Measurements from ENCODE around the gene FSTL4. TPM values are rescaled to one million over a fixed set of nuclear protein-coding genes. Genes with fewer than 3 reads are reported as not detected.

Gene FSTL4
- polyA plus RNA-seq, 1 donor from 2014 or later, result 0.57 TPM

- H3K9me2 ChIP-seq (ENCODE audit: insufficient read depth, low read length), result no peaks in the 10 kb centered on the region
- no peaks in the 10 kb centered on the region for H3F3A ChIP-seq (ENCODE audit: insufficient read depth, low read length, poor library complexity, severe bottlenecking)
- no peaks in the 10 kb centered on the region for H3K27me3 ChIP-seq (ENCODE audit: insufficient read depth, low read depth, low read length)
- no peaks in the 10 kb centered on the region for H4K20me1 ChIP-seq (ENCODE audit: insufficient read depth)
- no peak overlapping the region for H3K27ac ChIP-seq (ENCODE audit: low read length)
- TF ChIP-seq EP300 (conservative IDR thresholded peaks at IDR 0.05; ENCODE audit: poor library complexity, severe bottlenecking), result no peak
- no peak for TF ChIP-seq SMC3 (conservative IDR thresholded peaks at IDR 0.05; ENCODE audit: poor library complexity)
- no peak for TF ChIP-seq EZH2 (IDR thresholded peaks at IDR 0.05; ENCODE audit: borderline replicate concordance, insufficient read depth, low read length, poor library complexity, severe bottlenecking)
- H3K9ac ChIP-seq (ENCODE audit: low read length), result no peak overlapping the region
- no peak overlapping the region for H3K4me2 ChIP-seq (ENCODE audit: low read length)
- no peak overlapping the region for H2AFZ ChIP-seq (ENCODE audit: low read depth, low read length)
- no peak overlapping the region for H3K4me3 ChIP-seq (ENCODE audit: low read length)
- no peaks in the 10 kb centered on the region for H3K79me2 ChIP-seq (replicated peaks; ENCODE audit: insufficient read depth, low read length)
- no peaks in the 10 kb centered on the region for H3K9me3 ChIP-seq (ENCODE audit: low read length)
- no peaks in the 10 kb centered on the region for H3K36me3 ChIP-seq (ENCODE audit: insufficient read depth, low read length)
Measured at GRCh38 chr5:133235696-133236426, 376.5 kb downstream of the FSTL4 start.

DNA sequence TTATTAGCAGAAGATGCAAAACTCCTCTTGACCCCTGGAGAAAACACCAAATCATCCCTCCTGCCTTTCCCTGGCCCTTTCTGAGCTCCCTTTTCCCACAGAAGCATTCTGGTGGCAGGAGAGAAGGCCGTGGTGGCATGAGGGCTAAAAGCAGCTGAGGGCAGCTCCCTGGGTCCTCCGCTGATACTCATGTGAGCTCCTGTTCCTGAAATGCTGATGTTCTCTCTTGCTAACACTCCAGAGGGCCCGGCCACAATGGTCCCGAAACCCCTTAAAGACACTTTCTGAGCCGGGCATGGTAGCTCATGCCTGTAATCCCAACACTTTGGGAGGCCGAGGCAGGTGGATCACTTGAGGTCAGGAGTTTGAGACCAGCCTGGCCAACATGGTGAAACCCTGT, 377.4 kb downstream of the FSTL4 start:
- Histone ChIP-seq H3K4me2 (ENCODE audit: low read length) (no peak overlapping the region), H3K27me3 (ENCODE audit: insufficient read depth, low read depth, low read length) (no peaks in the 10 kb centered on the region), H3K36me3 (ENCODE audit: insufficient read depth, low read length) (no peaks in the 10 kb centered on the region), H4K20me1 (ENCODE audit: insufficient read depth) (no peaks in the 10 kb centered on the region), H3K9me3 (ENCODE audit: low read length) (no peaks in the 10 kb centered on the region), H3K4me3 (ENCODE audit: low read length) (no peak overlapping the region), H3K9me2 (ENCODE audit: insufficient read depth, low read length) (no peaks in the 10 kb centered on the region), H3K9ac (ENCODE audit: low read length) (no peak overlapping the region), H3K79me2 (replicated peaks; ENCODE audit: insufficient read depth, low read length) (no peaks in the 10 kb centered on the region), H3K27ac (ENCODE audit: low read length) (no peak overlapping the region), H2AFZ (ENCODE audit: low read depth, low read length) (no peak overlapping the region), H3F3A (ENCODE audit: insufficient read depth, low read length, poor library complexity, severe bottlenecking) (no peaks in the 10 kb centered on the region)
- TF ChIP-seq EP300 (conservative IDR thresholded peaks at IDR 0.05; ENCODE audit: poor library complexity, severe bottlenecking) (no peak), EZH2 (IDR thresholded peaks at IDR 0.05; ENCODE audit: borderline replicate concordance, insufficient read depth, low read length, poor library complexity, severe bottlenecking) (no peak), MXI1 (conservative IDR thresholded peaks at IDR 0.05; ENCODE audit: poor library complexity, severe bottlenecking) (no peak), REST (IDR thresholded peaks at IDR 0.05; ENCODE audit: borderline replicate concordance) (no peak), CTCF (IDR thresholded peaks at IDR 0.05; ENCODE audit: poor library complexity, severe bottlenecking) (no peak), TAF1 (IDR thresholded peaks at IDR 0.05; ENCODE audit: low read depth) (no peak)

All from neural cell (in vitro differentiated cells).